GM23248 (cell line): ENCODE data around the gene HAGHL. TPM values are rescaled to one million over a fixed set of nuclear protein-coding genes. Genes with fewer than 3 reads are reported as not detected.
"Not testable (repeated sequence)": the region's sequence is repeated elsewhere in the genome, so short reads cannot be mapped to it uniquely, and the experiment has no call there.

Experiments used
- DNase-seq: peaks from one replicate; pipeline ENCODE4 v3.0.0-alpha.2; 2015
- H2AFZ ChIP-seq: fragments of 200-600 bp; sonication (generic); 2 replicates; pipeline ENCODE4 v1.6.1; 2016; ENCODE audit warnings: antibody characterized with exemption
- H3F3A ChIP-seq: fragments of 200-600 bp; sonication (generic); 2 replicates; pipeline ENCODE4 v1.6.1; 2016; ENCODE audit warnings: mild to moderate bottlenecking, antibody characterized with exemption, mixed run types; ENCODE audit not compliant: insufficient read depth
- H3K27ac ChIP-seq: fragments of 200-600 bp; sonication (generic); 2 replicates; pipeline ENCODE4 v1.5.1; 2016; ENCODE audit warnings: mild to moderate bottlenecking
- H3K27me3 ChIP-seq: fragments of 200-600 bp; sonication (generic); replicated peaks from 2 replicates; pipeline ENCODE4 v1.6.1; 2016; ENCODE audit warnings: mild to moderate bottlenecking; ENCODE audit not compliant: insufficient read depth
- H3K36me3 ChIP-seq: fragments of 200-600 bp; sonication (generic); 2 replicates; pipeline ENCODE4 v1.6.1; 2016; ENCODE audit warnings: low read depth, mild to moderate bottlenecking
- H3K4me1 ChIP-seq: fragments of 200-600 bp; sonication (generic); 2 replicates; pipeline ENCODE4 v1.6.1; 2016; ENCODE audit warnings: mild to moderate bottlenecking; ENCODE audit not compliant: insufficient read depth
- H3K4me2 ChIP-seq: fragments of 200-600 bp; sonication (generic); one replicate; pipeline ENCODE4 v1.6.1; 2016; ENCODE audit warnings: mild to moderate bottlenecking; ENCODE audit not compliant: unreplicated experiment
- H3K4me3 ChIP-seq: fragments of 200-600 bp; sonication (generic); 2 replicates; pipeline ENCODE4 v1.5.1; 2016; ENCODE audit warnings: mild to moderate bottlenecking
- H3K79me2 ChIP-seq: fragments of 200-600 bp; sonication (generic); 2 replicates; pipeline ENCODE4 v1.6.1; 2016; ENCODE audit warnings: mild to moderate bottlenecking; ENCODE audit not compliant: insufficient read depth
- H3K9ac ChIP-seq: fragments of 200-600 bp; sonication (generic); 2 replicates; pipeline ENCODE4 v1.6.1; 2016; ENCODE audit warnings: mild to moderate bottlenecking
- H3K9me2 ChIP-seq: fragments of 200-600 bp; sonication (generic); 2 replicates; pipeline ENCODE4 v1.6.1; 2016; ENCODE audit warnings: mixed run types, mild to moderate bottlenecking, moderate library complexity; ENCODE audit not compliant: insufficient read depth
- H3K9me3 ChIP-seq: fragments of 200-600 bp; sonication (generic); one replicate; pipeline ENCODE4 v1.6.1; 2017; ENCODE audit warnings: low read depth
- H4K20me1 ChIP-seq: fragments of 200-600 bp; sonication (generic); 2 replicates; pipeline ENCODE4 v1.6.0; 2016; ENCODE audit not compliant: insufficient read depth
- EZH2 ChIP-seq: fragments of 200-600 bp; sonication (generic); IDR thresholded peaks from 2 replicates; pipeline ENCODE4 v1.6.1; 2018; ENCODE audit warnings: antibody characterized with exemption, mild to moderate bottlenecking; ENCODE audit not compliant: insufficient read depth, poor library complexity, severe bottlenecking
- EZH2phosphoT487 ChIP-seq: fragments of 200-600 bp; sonication (generic); IDR thresholded peaks from 2 replicates; pipeline ENCODE4 v1.6.1; 2018; ENCODE audit warnings: antibody characterized with exemption, moderate library complexity, mild to moderate bottlenecking, low read depth; ENCODE audit not compliant: insufficient read depth
- WGBS, 2 experiments: methylation state at CpG; one replicate each; pipeline ENCODE4 v1.1.6; 2015 to 2017; ENCODE audit warnings: low lambda C conversion rate in 2 of 2, low coverage in 1 of 2; ENCODE audit errors: missing lambda C conversion rate in 2 of 2; 5-methylcytosine and 5-hydroxymethylcytosine counted together
- in situ Hi-C: fragments of 300-500 bp; cut with MboI; formaldehyde crosslinking; loops from 2 replicates; pipeline ENCODE4 v1.15.0; 2020
- polyA plus RNA-seq: library from polyadenylated mRNA; unstranded; fragments of >200 nt; fragmentation: Nextera tagmentation; extraction: Ambion mirVana; gene quantifications from 2 replicates; pipeline ENCODE4 v1.2.1, GENCODE V29; 2016
- total RNA-seq: library from RNA; depleted of rRNA; stranded (reverse); fragments of >200 nt; shearing (Covaris generic); gene quantifications from 2 replicates; pipeline ENCODE4 v1.2.3, GENCODE V29; 2014

The HAGHL gene
- total and polyA plus RNA-seq, 2 experiments from 2014 or later = 7.8 to 64.8 TPM

DNA sequence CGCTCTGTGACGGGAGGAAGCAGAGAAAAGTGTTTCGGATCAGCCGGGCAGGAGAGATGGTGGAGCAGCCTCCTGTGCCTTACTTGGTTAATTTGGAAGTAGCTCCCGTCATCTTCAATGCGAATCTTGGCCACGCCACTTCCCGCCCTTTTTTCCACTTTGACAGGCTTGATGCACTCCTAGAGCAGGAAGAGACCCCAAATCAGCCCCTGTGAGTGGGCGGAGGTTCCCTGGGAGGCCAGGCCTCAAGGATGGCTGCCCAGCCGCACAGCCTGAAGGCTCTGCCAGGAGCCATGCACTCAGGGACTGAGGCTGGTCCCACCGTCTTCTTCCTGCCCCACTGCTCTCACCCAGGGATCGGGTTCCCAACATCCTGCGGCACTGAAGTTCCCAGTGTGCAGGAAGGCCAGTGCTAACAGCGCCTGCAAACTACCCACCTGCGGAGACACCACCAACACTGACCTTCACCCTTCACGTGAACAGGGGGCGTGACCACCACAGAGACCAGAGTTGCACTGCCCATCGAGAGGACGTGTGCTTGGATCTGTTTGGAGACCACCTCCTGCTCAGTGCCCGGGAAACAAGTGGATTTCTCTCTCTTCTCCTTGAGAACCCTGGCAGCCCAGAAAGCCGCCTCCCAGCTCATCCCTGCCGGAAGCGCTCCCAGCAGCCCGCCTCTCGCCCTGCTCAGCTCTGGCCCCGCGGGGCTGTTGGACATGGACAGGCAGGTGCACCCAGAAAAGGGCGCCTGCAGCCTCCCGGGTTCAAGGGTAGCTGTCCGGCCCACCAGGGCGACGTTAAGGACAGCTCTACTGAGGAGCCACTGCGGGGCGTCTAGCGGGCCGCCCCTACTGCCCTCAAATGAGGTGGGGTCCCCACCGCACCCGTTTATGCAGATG is 12.9 kb downstream of the HAGHL start:
- TF ChIP-seq EZH2 (no peak), EZH2phosphoT487 (no peak)
- no peaks in the 10 kb centered on the region for H3K36me3 ChIP-seq
- 43 to 44% methylated on average over 37 to 38 of the region's 38 CpGs for WGBS, 2 experiments
- no peaks in the 10 kb centered on the region for H3K9me2 ChIP-seq
- H3K27me3 ChIP-seq = no peaks in the 10 kb centered on the region
- in situ Hi-C loops = no loop called here
- no peak for DNase-seq
- H4K20me1 ChIP-seq = no peaks in the 10 kb centered on the region
- no peaks in the 10 kb centered on the region for H3F3A ChIP-seq
- peak overlapping the region; percentile 92 for H3K4me2 ChIP-seq
- H3K4me1 ChIP-seq = no peaks in the 10 kb centered on the region; the same call in 1 of the 2 replicates
- no peaks in the 10 kb centered on the region for H3K9me3 ChIP-seq
- H3K4me3 ChIP-seq = peak overlapping the region; percentile 89
- H3K27ac ChIP-seq = no peak overlapping the region
- H3K9ac ChIP-seq = peak overlapping the region; percentile 86
- no peaks in the 10 kb centered on the region; the same call in 1 of the 2 replicates for H3K79me2 ChIP-seq
- peak overlapping the region; percentile 97 for H2AFZ ChIP-seq

DNA sequence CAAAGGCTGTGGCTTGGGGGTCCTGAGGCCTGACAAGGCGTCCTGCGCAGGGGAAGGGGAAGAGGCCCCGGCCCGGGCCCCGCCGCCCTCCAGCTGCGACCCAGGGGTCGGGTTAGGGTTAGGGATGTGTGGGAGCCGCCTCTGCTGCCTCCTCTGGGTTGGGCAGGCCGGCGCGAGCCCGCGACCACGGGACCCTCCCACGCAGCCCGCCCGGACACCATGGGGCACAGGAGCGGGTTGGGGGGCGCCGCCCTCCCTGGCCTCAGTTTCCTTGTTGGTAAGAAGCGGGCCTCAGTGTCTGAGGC is 13.5 kb downstream of the HAGHL start:
- TF ChIP-seq EZH2phosphoT487 (no peak), EZH2 (no peak)
- Histone ChIP-seq H3K27me3 (no peaks in the 10 kb centered on the region), H3K9me2 (no peaks in the 10 kb centered on the region), H3F3A (no peaks in the 10 kb centered on the region), H3K4me1 (no peaks in the 10 kb centered on the region; the same call in 1 of the 2 replicates), H3K36me3 (no peaks in the 10 kb centered on the region), H4K20me1 (no peaks in the 10 kb centered on the region), H3K27ac (no peak overlapping the region), H3K4me3 (peak overlapping the region; percentile 89), H3K9me3 (no peaks in the 10 kb centered on the region), H3K9ac (peak overlapping the region; percentile 86), H2AFZ (peak overlapping the region; percentile 97), H3K4me2 (peak overlapping the region; percentile 92), H3K79me2 (no peaks in the 10 kb centered on the region; the same call in 1 of the 2 replicates)
- in situ Hi-C loops = no loop called here
- peak; percentile 40 for DNase-seq
- 0 to 2% methylated on average over 11 to 21 of the region's 22 CpGs for WGBS, 2 experiments

DNA sequence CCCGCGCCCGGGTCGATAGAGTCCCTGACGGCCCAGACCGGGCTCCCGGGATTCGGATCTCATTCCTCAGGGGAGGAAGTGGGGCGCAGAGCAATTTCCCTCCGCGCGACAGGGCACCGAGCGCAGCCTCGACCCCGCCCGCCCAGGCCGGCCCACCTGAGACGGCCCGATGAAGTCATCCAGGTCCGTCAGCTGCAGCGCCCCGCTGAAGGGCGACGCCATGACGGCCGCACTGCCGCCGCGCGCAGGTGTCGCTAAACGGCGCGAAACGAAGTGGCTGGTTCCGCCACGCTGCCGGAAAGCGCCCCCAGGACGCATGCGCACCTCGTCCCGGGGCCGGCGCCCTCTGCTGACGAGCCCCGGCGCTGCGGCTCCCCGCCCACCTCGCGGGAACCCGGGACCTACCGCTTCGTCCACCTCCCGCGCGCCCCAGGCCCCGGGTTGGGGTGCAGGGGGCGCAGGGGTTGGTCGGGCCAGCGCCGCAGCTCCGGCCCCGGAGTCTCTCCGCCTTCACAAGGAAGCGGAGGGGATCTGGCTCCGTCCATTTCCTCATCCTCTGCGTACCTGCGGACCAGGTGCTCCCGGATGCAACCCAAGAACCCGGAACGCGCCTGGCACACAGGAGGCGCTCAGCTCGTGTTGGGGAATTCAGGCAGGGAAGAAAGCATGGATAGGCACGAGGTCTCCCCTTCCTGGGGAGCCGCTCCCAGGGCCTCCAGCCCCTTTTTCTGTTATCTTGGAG is 14.0 kb downstream of the HAGHL start, which contains the start of gene CIAO3:
CIAO3 (minus strand) TSS at position 234 of the 742 bp plus-strand sequence; CDS start at position 222, 12 bp downstream.
- 3 to 5% methylated on average over 47 to 58 of the region's 79 CpGs for WGBS, 2 experiments

DNA sequence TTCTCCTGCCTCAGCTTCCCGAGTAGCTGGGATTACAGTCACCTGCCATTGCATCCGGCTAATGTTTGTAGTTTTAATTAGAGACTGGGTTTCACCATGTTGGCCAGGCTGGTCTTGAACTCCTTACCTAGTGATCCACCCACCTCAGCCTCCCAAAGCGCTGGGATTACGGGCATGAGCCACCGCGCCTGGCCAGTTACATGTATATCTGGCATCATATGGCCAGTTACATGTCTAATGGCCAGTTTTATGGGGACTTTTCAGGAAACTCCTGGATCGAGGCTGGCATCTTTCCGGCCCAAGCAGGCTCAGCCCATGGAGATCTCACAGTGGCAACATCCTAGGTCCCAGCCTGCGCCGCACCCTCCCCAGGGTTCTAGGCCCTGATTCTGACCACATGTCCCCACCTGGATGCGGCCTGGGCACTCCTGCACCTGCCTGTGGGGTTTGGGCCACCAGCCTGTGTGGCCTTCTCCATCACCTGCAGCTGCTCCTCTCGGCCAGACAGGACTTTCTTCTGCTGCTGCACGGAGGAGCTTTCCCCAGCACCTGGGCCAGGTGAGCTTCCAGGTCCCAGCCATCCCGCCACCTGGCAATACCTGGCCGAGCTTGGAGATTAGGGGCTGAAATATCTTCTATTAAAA is 15.2 kb downstream of the HAGHL start:
- in situ Hi-C loops = no loop called here

More for the DNA sequence above, 14.0 kb downstream of the HAGHL start, which contains the start of gene CIAO3:
- Histone ChIP-seq H3K4me2 (peak within 1 kb of the TSS; percentile 92), H3K9ac (peak within 1 kb of the TSS; percentile 86), H3K79me2 (no peaks in the 10 kb centered on the region; the same call in 1 of the 2 replicates), H3K27me3 (no peaks in the 10 kb centered on the region), H3K4me1 (no peaks in the 10 kb centered on the region; the same call in 1 of the 2 replicates), H4K20me1 (no peaks in the 10 kb centered on the region), H3K9me3 (no peaks in the 10 kb centered on the region), H3K27ac (no peak within 1 kb of the TSS), H2AFZ (peak within 1 kb of the TSS; percentile 97), H3K9me2 (no peaks in the 10 kb centered on the region), H3K36me3 (no peaks in the 10 kb centered on the region), H3K4me3 (peak within 1 kb of the TSS; percentile 89), H3F3A (no peaks in the 10 kb centered on the region)
- DNase-seq = peak; percentile 96
- TF ChIP-seq EZH2 (no peak), EZH2phosphoT487 (no peak)
- in situ Hi-C loops = no loop called here

DNA sequence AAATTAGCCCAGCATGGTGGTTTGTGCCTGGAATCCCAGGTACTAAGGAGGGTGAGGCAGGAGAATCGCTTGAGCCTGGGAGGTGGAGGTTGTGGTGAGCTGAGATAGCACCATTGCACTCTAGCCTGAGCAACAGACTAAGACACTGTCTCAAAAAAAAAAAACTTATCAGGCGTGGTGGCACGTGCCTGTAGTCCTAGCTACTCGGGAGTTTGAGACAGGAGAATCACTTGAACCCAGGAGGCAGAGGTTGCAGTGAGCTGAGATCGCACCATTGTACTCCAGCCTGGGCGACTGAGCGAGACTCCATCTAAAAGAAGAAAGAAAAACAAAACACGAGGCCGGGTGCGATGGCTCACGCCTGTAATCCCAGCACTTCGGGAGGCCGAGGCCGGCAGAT is 16.0 kb downstream of the HAGHL start:
- H3K4me3 ChIP-seq, H2AFZ ChIP-seq, DNase-seq, H3K9ac ChIP-seq, H3K27ac ChIP-seq, H3K9me2 ChIP-seq, H4K20me1 ChIP-seq, H3K79me2 ChIP-seq, H3K9me3 ChIP-seq, H3K27me3 ChIP-seq, H3K36me3 ChIP-seq, H3K4me1 ChIP-seq, H3F3A ChIP-seq, H3K4me2 ChIP-seq, in situ Hi-C loops: not testable (repeated sequence)
- WGBS, 2 experiments = 67 to 68% methylated on average over 14 of the region's 14 CpGs

More for the DNA sequence above, 15.2 kb downstream of the HAGHL start:
- Histone ChIP-seq H3K9ac (no peak overlapping the region), H3K79me2 (no peaks in the 10 kb centered on the region; the same call in 1 of the 2 replicates), H2AFZ (no peak overlapping the region), H3K27me3 (no peaks in the 10 kb centered on the region), H4K20me1 (no peaks in the 10 kb centered on the region), H3K9me2 (no peaks in the 10 kb centered on the region), H3F3A (no peaks in the 10 kb centered on the region), H3K9me3 (no peaks in the 10 kb centered on the region), H3K4me3 (no peak overlapping the region), H3K4me2 (no peak overlapping the region), H3K27ac (no peak overlapping the region), H3K4me1 (no peaks in the 10 kb centered on the region; the same call in 1 of the 2 replicates), H3K36me3 (no peaks in the 10 kb centered on the region)
- no peak for DNase-seq
- no peak for TF ChIP-seq EZH2
- no peak for TF ChIP-seq EZH2phosphoT487
- 89 to 90% methylated on average over 15 of the region's 15 CpGs for WGBS, 2 experiments
